Osteoblast (primary cell): Measurements from ENCODE around the gene TPSB2. TPM values are rescaled to one million over a fixed set of nuclear protein-coding genes. Genes with fewer than 3 reads are reported as not detected.

Experiments used
- DNase-seq: peaks from one replicate; pipeline ENCODE4 v3.0.0; 2011; ENCODE audit warnings: low spot score, mixed read lengths; ENCODE audit not compliant: insufficient read length; ENCODE audit errors: missing footprints
- H2AFZ ChIP-seq: 2 replicates; pipeline ENCODE4 v1.6.0; 2011; ENCODE audit warnings: mild to moderate bottlenecking, low read length
- H3K27ac ChIP-seq: 2 replicates; pipeline ENCODE4 v1.5.1; 2011; ENCODE audit warnings: mild to moderate bottlenecking, low read depth, low read length, moderate library complexity
- H3K27me3 ChIP-seq: 2 replicates; pipeline ENCODE4 v1.6.0; 2012; ENCODE audit warnings: mild to moderate bottlenecking, control low read depth, inconsistent platforms, low read length, moderate library complexity; ENCODE audit not compliant: insufficient read depth
- H3K36me3 ChIP-seq: 2 replicates; pipeline ENCODE4 v1.5.1; 2011; ENCODE audit warnings: mild to moderate bottlenecking, low read length, control low read depth, moderate library complexity; ENCODE audit not compliant: insufficient read depth
- H3K4me1 ChIP-seq: 2 replicates; pipeline ENCODE4 v1.5.1; 2011; ENCODE audit warnings: mild to moderate bottlenecking, low read length, control low read depth, moderate library complexity; ENCODE audit not compliant: insufficient read depth
- H3K4me2 ChIP-seq: 2 replicates; pipeline ENCODE4 v1.6.0; 2011; ENCODE audit warnings: mild to moderate bottlenecking, low read length; ENCODE audit not compliant: insufficient read depth
- H3K4me3 ChIP-seq: fragments of 200-600 bp; sonication (generic); 3 replicates; pipeline ENCODE4 v1.5.1; 2012; ENCODE audit warnings: mild to moderate bottlenecking, low read length, inconsistent platforms; ENCODE audit not compliant: insufficient read depth
- H3K79me2 ChIP-seq: 2 replicates; pipeline ENCODE4 v1.6.0; 2012; ENCODE audit warnings: mild to moderate bottlenecking, low read length, control low read depth, inconsistent platforms; ENCODE audit not compliant: insufficient read depth
- H3K9me3 ChIP-seq: 2 replicates; pipeline ENCODE4 v1.5.1; 2011; ENCODE audit warnings: low read depth, low read length, control low read depth
- H4K20me1 ChIP-seq: 2 replicates; pipeline ENCODE4 v1.6.0; 2012; ENCODE audit warnings: mild to moderate bottlenecking, low read length, control low read depth; ENCODE audit not compliant: insufficient read depth
- CTCF ChIP-seq: IDR thresholded peaks from 2 replicates; pipeline ENCODE4 v1.5.1; 2011; ENCODE audit warnings: mild to moderate bottlenecking, low read depth, low read length, moderate library complexity; ENCODE audit errors: extremely low read depth
- total RNA-seq: library from RNA; depleted of rRNA; stranded (reverse); fragments of >200 nt; gene quantifications from 2 replicates; pipeline ENCODE4 v1.2.3, GENCODE V29; 2012

The TPSB2 gene
- total RNA-seq, 1 donor: not detected

GRCh38 chr16:1216681-1217400, 13.1 kb downstream of the TPSB2 start:
- Histone ChIP-seq H4K20me1 (no peaks in the 10 kb centered on the region), H3K4me1 (no peaks in the 10 kb centered on the region), H3K9me3 (no peaks in the 10 kb centered on the region), H3K27ac (no peak overlapping the region), H3K36me3 (no peaks in the 10 kb centered on the region), H2AFZ (no peak overlapping the region), H3K79me2 (no peaks in the 10 kb centered on the region), H3K27me3 (no peaks in the 10 kb centered on the region), H3K4me3 (no peak overlapping the region), H3K4me2 (no peak overlapping the region)
- no peak for DNase-seq
- no peak for TF ChIP-seq CTCF

- no peaks in the 10 kb centered on the region for H3K4me1 ChIP-seq
- H3K27me3 ChIP-seq: no peaks in the 10 kb centered on the region
- H3K27ac ChIP-seq: no peak overlapping the region
- DNase-seq: no peak
- no peak overlapping the region for H3K4me2 ChIP-seq
- TF ChIP-seq CTCF: no peak
- H3K79me2 ChIP-seq: no peaks in the 10 kb centered on the region
- no peaks in the 10 kb centered on the region for H3K36me3 ChIP-seq
- H4K20me1 ChIP-seq: no peaks in the 10 kb centered on the region
- no peak overlapping the region for H2AFZ ChIP-seq
- no peak overlapping the region for H3K4me3 ChIP-seq
- no peaks in the 10 kb centered on the region for H3K9me3 ChIP-seq
Measured at GRCh38 chr16:1216296-1216619, 13.7 kb downstream of the TPSB2 start.

GRCh38 chr16:1215574-1216295, 14.2 kb downstream of the TPSB2 start:
- H2AFZ ChIP-seq: no peak overlapping the region
- H3K27me3 ChIP-seq: no peaks in the 10 kb centered on the region
- H3K4me2 ChIP-seq: no peak overlapping the region
- no peak overlapping the region for H3K27ac ChIP-seq
- no peaks in the 10 kb centered on the region for H4K20me1 ChIP-seq
- no peaks in the 10 kb centered on the region for H3K36me3 ChIP-seq
- DNase-seq: no peak
- no peak overlapping the region for H3K4me3 ChIP-seq
- H3K79me2 ChIP-seq: no peaks in the 10 kb centered on the region
- TF ChIP-seq CTCF: no peak
- no peaks in the 10 kb centered on the region for H3K9me3 ChIP-seq
- H3K4me1 ChIP-seq: no peaks in the 10 kb centered on the region

GRCh38 chr16:1214719-1215118, 15.3 kb downstream of the TPSB2 start:
- Histone ChIP-seq H4K20me1 (no peaks in the 10 kb centered on the region), H3K36me3 (no peaks in the 10 kb centered on the region), H3K4me1 (no peaks in the 10 kb centered on the region), H2AFZ (no peak overlapping the region), H3K4me3 (no peak overlapping the region), H3K27me3 (no peaks in the 10 kb centered on the region), H3K27ac (no peak overlapping the region), H3K4me2 (no peak overlapping the region), H3K9me3 (no peaks in the 10 kb centered on the region), H3K79me2 (no peaks in the 10 kb centered on the region)
- TF ChIP-seq CTCF: no peak
- DNase-seq: no peak
